Neutrophil (primary cell): Measurements from ENCODE around the gene EPYC.
"Not testable (repeated sequence)": the region's sequence is repeated elsewhere in the genome, so short reads cannot be mapped to it uniquely, and the experiment has no call there.

ENCODE experiments used
- H3K27ac ChIP-seq: fragments of 200-600 bp; sonication (generic); 2 replicates; pipeline ENCODE4 v1.5.1; 2016; ENCODE audit warnings: mild to moderate bottlenecking, moderate library complexity
- H3K27me3 ChIP-seq: fragments of 200-600 bp; sonication (generic); 2 replicates; pipeline ENCODE4 v1.6.0; 2016; ENCODE audit warnings: mild to moderate bottlenecking
- H3K36me3 ChIP-seq: fragments of 200-600 bp; sonication (generic); 2 replicates; pipeline ENCODE4 v1.5.1; 2017
- H3K4me1 ChIP-seq, 2 experiments: fragments of 200-600 bp in 1 of 2; sonication (generic) in 1 of 2; 1 replicate in 1 of 2; 2 replicates in 1 of 2; pipeline versions ENCODE4 v1.5.1 to v1.6.1; 2013 to 2016; ENCODE audit warnings: low read depth in 1 of 2, low read length in 1 of 2, mild to moderate bottlenecking in 1 of 2, moderate library complexity in 1 of 2; ENCODE audit not compliant: control insufficient read depth in 1 of 2, insufficient read depth in 1 of 2
- H3K4me3 ChIP-seq, 2 experiments: fragments of 200-600 bp in 1 of 2; sonication (generic) in 1 of 2; 1 replicate in 1 of 2; 2 replicates in 1 of 2; pipeline ENCODE4 v1.5.1; 2013 to 2016; ENCODE audit warnings: low read depth in 1 of 2, low read length in 1 of 2, mild to moderate bottlenecking in 1 of 2, moderate library complexity in 1 of 2
- H3K9me3 ChIP-seq: fragments of 200-600 bp; sonication (generic); 2 replicates; pipeline ENCODE4 v1.5.1; 2016
- TF ChIP-seq, protein P1 (sequence below): fragments of 200-600 bp; sonication (generic); IDR thresholded peaks from 2 replicates; pipeline ENCODE4 v1.5.1; 2016; ENCODE audit warnings: antibody characterized with exemption

EPYC gene

DNA sequence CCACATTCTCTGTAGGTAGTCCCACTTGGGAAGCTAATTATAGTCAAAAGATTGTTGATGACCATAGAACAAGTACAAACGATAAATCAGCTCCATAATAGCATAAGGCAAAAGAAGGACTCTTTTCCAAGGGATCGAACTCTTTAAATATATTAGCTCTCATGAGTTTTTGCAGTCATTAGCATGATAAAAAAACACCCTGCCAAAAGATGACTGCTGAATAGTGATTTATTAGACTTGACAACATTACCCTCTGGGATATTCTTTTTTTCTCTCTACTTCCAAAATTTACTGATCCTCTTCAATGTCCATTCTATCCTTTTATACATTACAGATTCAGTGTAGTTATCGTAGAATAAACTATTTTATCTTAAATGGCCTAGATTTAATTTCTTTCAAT, 14.2 kb downstream of the EPYC start:
- no peaks in the 10 kb centered on the region for H3K36me3 ChIP-seq
- no peak overlapping the region for H3K4me3 ChIP-seq
- H3K27me3 ChIP-seq = no peaks in the 10 kb centered on the region
- no peaks in the 10 kb centered on the region for H3K9me3 ChIP-seq
- H3K4me1 ChIP-seq = no peaks in the 10 kb centered on the region
- H3K27ac ChIP-seq = no peak overlapping the region
- TF ChIP-seq, protein P1, sequence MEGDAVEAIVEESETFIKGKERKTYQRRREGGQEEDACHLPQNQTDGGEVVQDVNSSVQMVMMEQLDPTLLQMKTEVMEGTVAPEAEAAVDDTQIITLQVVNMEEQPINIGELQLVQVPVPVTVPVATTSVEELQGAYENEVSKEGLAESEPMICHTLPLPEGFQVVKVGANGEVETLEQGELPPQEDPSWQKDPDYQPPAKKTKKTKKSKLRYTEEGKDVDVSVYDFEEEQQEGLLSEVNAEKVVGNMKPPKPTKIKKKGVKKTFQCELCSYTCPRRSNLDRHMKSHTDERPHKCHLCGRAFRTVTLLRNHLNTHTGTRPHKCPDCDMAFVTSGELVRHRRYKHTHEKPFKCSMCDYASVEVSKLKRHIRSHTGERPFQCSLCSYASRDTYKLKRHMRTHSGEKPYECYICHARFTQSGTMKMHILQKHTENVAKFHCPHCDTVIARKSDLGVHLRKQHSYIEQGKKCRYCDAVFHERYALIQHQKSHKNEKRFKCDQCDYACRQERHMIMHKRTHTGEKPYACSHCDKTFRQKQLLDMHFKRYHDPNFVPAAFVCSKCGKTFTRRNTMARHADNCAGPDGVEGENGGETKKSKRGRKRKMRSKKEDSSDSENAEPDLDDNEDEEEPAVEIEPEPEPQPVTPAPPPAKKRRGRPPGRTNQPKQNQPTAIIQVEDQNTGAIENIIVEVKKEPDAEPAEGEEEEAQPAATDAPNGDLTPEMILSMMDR = no peak

DNA sequence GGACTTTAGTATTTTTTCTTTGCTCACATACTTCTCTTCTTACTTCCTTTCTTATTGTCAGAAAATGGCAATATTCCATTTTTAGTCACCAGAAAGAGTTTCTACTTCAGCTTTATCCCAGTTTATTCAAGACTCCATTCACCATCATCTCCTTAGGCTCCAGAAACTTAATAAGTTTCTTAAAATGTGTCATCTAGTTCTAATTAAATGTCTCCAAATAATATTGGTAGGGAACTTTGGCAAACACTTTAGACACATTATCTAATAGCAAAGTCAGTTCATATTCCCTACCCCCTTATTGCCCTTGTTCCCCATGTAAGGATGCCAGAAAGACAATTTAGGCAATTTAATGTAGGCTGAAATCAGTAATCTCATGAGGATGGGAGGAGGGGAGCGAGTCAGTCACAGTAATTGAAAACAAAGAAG, 15.1 kb downstream of the EPYC start:
- Histone ChIP-seq H3K4me3 (no peak overlapping the region), H3K4me1 (no peaks in the 10 kb centered on the region), H3K27me3 (no peaks in the 10 kb centered on the region), H3K27ac (no peak overlapping the region), H3K9me3 (no peaks in the 10 kb centered on the region), H3K36me3 (no peaks in the 10 kb centered on the region)
- TF ChIP-seq, protein P1 = no peak

DNA sequence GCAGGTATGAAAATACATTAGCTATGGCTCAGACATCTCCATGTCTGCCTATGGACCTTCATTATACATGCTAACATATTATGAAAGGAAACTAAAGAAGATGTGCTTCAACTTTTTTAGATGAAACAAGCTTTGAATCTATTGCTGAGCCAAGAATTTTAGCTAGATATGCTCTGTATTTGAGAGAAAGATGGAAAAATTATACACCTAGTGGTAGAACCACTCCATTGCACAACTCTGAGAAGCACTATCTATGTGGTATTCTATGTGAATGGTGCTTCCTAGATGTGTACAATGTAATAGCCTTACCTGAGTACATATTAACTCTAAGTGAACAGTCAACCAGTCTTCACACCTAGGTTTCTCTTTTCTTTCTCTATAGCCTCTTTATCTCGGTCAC, 17.3 kb downstream of the EPYC start:
- Histone ChIP-seq H3K36me3 (no peaks in the 10 kb centered on the region), H3K9me3 (no peaks in the 10 kb centered on the region), H3K27ac (no peak overlapping the region), H3K27me3 (no peaks in the 10 kb centered on the region), H3K4me3 (no peak overlapping the region), H3K4me1 (no peaks in the 10 kb centered on the region)
- TF ChIP-seq, protein P1 = no peak

DNA sequence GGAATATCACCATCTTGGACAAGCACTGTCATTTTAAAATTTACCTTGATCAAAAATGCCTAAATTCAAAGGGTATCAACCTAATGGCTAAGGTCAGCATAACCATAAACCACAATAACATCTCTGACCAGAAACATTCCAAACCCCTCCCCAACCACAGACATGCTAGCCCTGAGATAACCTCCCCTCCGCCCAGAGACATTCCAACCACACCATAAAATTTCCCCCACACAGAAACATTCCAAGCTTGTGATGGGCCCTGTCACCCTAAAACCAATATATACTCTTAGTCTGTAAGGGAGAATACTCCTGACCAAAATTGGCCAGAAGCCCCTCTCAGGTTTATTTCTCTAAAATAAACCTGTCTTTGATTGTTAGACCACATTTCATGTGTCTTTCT, 17.7 kb downstream of the EPYC start:
- Histone ChIP-seq H3K4me1 (no peaks in the 10 kb centered on the region), H3K27ac (no peak overlapping the region), H3K27me3 (no peaks in the 10 kb centered on the region), H3K4me3 (no peak overlapping the region), H3K9me3 (no peaks in the 10 kb centered on the region), H3K36me3 (no peaks in the 10 kb centered on the region)
- TF ChIP-seq, protein P1 = no peak

DNA sequence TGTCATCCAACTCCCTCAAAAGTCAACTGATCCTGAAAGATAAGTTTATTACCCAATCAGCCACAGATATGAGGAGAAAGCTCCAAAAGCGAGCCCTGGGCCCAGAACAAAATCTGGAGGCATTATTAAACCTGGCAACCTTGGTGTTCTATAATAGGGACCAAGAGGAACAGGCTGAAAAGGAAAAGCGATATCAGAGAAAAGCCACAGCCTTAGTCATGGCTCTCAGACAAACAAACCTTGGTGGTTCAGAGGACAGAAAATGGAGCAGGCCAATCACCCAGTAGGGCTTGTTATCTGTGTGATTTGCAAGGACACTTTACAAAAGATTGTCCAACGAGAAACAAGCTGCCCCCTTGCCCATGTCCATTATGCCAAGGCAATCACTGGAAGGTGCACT, 19.4 kb downstream of the EPYC start:
- not testable (repeated sequence) for H3K4me3 ChIP-seq, H3K9me3 ChIP-seq, H3K4me1 ChIP-seq, H3K27ac ChIP-seq, H3K36me3 ChIP-seq, H3K27me3 ChIP-seq

DNA sequence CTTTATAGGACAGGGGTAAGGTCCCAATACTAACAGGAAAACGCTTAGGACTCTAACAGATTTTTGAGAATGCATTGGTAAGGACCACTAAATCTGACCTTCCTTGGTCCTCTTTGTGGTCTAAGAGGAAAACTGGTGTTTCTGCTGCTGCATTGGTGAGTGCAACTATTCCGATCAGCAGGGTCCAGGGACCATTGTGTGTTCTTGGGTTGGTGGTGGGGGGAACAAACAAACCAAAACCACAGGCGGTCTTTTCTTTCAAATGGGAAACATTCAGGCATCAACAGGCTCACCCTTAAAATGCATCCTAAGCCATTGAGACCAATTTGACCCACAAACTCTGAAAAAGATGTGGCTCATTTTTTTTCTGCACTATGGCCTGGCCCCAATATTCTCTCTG, 20.7 kb downstream of the EPYC start:
- Histone ChIP-seq H3K4me3 (no peak overlapping the region), H3K9me3 (no peaks in the 10 kb centered on the region), H3K27me3 (no peaks in the 10 kb centered on the region), H3K27ac (no peak overlapping the region), H3K4me1 (no peaks in the 10 kb centered on the region), H3K36me3 (no peaks in the 10 kb centered on the region)
- TF ChIP-seq, protein P1 = no peak
